ENCODE data around the gene ZNF607.
"Not testable (repeated sequence)": the region's sequence is repeated elsewhere in the genome, so short reads cannot be mapped to it uniquely, and the experiment has no call there.

Gene ZNF607

GRCh38 chr19:37719111-37719926 is at the start of gene ZNF607:
ZNF607 (minus strand) TSS chr19:37719761; CDS start chr19:37711618, 8,143 bp downstream.
- DNase-seq = peak; percentile 89
- ATAC-seq = peak; percentile 97

- DNase-seq = no peak
- no peak for ATAC-seq
These were observed 43.9 kb upstream of the ZNF607 start for GRCh38 chr19:37763488-37763887.

DNA sequence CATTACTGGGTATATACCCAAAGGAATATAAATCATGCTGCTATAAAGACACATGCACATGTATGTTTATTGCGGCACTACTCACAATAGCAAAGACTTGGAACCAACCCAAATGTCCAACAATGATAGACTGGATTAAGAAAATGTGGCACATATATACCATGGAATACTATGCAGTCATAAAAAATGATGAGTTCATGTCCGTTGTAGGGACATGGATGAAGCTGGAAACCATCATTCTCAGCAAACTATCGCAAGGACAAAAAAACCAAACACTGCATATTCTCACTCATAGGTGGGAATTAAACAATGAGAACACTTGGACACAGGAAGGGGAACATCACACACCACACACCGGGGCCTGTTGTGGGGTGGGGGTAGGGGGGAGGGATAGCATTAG is 38.1 kb upstream of the ZNF607 start:
- not testable (repeated sequence) for ATAC-seq, DNase-seq

- ATAC-seq (no peak), DNase-seq (no peak)
These were observed 18.8 kb upstream of the ZNF607 start for GRCh38 chr19:37738371-37738770.

- ATAC-seq (no peak), DNase-seq (no peak)
These were observed 5.6 kb upstream of the ZNF607 start for GRCh38 chr19:37725181-37725580.

GRCh38 chr19:37719927-37720265 is 335 bp upstream of the ZNF607 start:
- DNase-seq = no peak
- no peak for ATAC-seq

DNA sequence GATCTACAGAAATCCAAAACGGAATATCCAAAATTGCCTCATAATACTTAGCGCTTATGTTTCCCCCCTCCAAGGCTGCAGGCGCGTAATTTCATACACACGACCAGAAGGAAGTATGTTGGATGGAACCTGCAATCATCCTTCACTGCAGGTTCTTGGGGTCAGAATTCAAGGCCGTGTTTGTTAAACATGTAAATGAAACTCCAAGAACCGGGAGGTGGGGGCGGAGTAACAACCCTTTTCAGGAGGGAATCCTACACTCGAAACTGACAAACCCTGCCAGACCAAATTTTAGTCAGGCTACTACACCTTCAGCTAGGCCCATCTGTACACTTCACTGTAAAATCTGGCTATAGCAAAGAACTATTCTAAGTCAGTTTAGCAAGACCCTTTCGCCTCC is 1.3 kb downstream of the ZNF607 start:
- DNase-seq (no peak), ATAC-seq (no peak)

- no peak for DNase-seq
- ATAC-seq = no peak
These were observed 3.4 kb downstream of the ZNF607 start for GRCh38 chr19:37716140-37716539.

DNA sequence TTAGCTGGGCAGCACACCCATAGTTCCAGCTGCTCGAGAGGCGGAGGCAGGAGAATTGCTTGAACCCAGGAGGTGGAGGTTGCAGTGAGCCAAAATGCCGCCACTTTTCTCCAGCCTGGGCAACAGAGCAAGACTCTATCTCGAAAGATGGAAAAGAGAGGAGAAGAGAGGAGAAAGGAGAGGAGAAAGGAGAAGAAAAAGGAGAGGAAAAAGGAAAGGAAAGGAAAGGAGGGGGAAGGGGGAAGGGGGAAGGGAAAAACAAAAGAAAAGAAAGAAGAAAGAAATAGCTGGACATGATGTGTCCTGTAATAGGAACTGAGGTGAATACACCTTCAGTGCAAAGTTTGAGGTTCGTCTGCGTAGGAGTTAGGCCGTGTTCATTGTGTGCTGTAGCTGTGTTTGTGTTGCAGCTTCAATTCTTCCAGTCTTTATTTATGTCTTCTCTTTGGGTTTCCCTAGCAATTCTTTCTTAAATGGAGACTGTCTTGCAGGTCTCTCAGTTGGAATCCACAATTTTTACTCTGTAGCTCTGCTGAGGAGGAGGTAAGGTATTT is 13.4 kb downstream of the ZNF607 start:
- no peak for ATAC-seq
- no peak for DNase-seq

- ATAC-seq (no peak), DNase-seq (no peak)
These were observed 20.5 kb downstream of the ZNF607 start for GRCh38 chr19:37699057-37699456.

GRCh38 chr19:37698216-37698615 is 21.3 kb downstream of the ZNF607 start:
- ATAC-seq (no peak), DNase-seq (no peak)

GRCh38 chr19:37695144-37695899 is 24.2 kb downstream of the ZNF607 start:
- DNase-seq (no peak), ATAC-seq (no peak)

DNA sequence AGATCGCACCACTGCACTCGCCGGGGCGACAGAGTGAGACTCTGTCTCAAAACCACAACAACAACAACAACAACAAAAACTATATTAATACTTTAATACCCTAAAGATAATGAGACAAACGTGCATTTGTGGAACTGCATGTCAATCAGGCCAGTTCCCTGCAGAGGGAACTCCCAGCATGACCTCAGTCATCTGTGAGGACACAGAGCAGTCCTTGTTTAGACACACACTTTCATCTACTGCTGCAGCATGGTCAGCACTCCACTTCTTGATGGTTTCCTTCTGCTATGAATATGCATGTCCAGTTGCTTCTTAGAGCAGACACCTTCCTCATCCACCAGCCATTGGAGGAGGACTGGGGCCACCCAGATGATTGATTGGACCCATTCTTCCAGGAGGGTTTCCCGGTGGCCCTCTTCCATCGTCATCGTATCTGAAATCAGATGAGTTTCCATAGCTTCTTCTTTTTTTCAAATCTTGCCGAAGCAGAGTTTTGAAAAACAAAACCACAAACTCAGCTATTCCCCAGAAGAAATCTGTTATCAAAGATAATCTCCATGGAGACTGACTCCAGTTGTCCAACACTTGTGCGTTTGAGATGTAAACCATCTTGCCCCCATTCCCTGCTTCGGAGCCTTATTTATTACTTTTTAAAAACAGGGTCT is 26.5 kb downstream of the ZNF607 start:
- DNase-seq (no peak), ATAC-seq (no peak)

DNA sequence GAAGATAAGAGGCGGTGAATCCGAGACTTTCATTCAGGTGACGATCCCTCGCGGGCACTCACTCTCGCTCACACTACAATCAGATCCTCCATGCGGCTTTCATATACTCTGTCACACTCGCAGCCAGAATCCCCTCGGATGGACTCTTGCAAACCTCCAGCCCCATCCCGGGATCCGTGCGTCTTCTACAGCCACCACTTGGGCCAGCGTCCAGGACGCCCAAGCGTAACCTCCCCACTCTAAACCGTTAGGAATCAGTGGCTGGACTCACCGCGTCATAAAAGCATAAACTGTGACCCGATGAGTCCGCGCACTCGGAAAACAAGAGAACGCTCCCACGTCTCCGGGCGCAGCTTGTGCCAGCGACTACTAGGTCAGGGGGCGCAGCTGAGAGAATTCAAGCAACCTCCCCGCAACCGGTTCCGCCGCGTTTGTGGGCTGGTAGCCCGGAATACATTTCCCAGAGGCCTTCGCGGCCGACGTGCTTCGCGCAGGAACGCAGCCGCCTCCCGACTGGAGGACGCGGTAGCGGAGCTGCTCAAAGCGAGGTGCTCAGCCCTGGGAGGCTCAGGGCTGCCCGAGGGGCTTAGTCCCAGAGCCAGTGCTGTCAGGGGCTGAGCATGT is 27.6 kb downstream of the ZNF607 start:
- DNase-seq (peak; percentile 79), ATAC-seq (peak; percentile 95)

- ATAC-seq (no peak), DNase-seq (no peak)
These were observed 36.0 kb downstream of the ZNF607 start for GRCh38 chr19:37683520-37683919.

GRCh38 chr19:37669450-37669914 is 50.1 kb downstream of the ZNF607 start:
- DNase-seq (no peak), ATAC-seq (no peak)

- not testable (repeated sequence) for ATAC-seq, DNase-seq
These were observed 62.4 kb downstream of the ZNF607 start for GRCh38 chr19:37657157-37657556.

- peak; percentile 88 for DNase-seq
- ATAC-seq = peak; percentile 77
These were observed 63.7 kb downstream of the ZNF607 start for GRCh38 chr19:37655689-37656371.

- ATAC-seq = peak; percentile 88
- peak; percentile 88 for DNase-seq
These were observed 64.3 kb downstream of the ZNF607 start, which contains the start of gene ZFP30 for GRCh38 chr19:37655301-37655688. ZFP30 (minus strand) TSS chr19:37655465; CDS start chr19:37647822, 7,643 bp downstream.

DNA sequence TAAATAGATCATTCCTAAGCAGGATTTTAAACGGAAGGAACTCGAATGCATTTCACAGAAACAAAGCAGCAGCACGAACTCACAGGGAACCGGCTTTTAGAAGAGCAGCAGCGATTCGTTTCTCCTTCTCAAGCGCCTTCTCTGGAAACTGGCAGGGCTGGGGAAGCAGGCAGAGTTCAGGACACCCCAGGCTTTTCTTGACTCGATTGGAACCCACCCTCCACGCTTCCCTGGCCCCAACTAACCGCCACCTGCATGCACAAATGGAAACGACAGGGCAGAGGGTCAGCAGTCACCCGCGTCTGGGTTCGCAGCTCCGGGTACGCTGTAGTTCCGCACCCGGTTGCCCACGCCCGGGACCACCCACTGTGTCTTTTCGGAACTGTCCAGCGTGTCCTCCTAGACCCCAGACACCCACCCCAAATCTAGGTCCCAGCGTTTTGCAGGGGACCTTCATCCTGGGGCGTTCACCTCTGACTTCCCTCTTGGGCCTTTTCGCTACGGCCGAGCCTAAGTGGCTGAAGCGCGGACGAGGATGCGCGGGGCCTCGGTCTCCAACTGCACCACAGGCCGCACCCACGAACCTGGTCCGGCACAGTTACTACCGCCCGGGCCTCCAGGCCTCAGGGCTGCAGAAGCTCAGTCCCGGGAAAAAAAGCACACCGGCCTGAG is 64.8 kb downstream of the ZNF607 start:
- peak; percentile 12 for ATAC-seq

DNA sequence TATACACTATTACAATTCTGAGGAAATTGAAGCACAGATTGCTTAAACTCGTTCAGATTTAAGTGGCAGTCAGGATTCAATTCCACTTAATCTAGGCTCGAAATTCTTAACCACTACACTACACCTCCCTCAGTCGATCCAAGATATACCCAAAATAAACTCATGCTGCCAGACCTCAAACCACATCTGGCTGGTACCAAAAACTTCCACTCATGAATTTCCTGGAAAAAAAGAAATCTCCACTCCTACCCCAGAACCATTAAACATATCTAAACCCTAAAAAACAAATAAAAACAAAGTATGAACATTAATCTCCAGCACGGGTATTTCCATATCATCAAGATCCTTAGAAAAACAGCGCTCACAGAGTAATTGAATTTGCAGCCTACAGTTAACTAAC is 65.4 kb downstream of the ZNF607 start:
- DNase-seq = no peak

More for the DNA sequence above, 64.8 kb downstream of the ZNF607 start:
- peak; percentile 49 for DNase-seq

More for the DNA sequence above, 65.4 kb downstream of the ZNF607 start:
- no peak for ATAC-seq

Measured in stimulated activated naive CD8-positive, alpha-beta T cell treated with anti-CD3 and anti-CD28 coated beads, Interleukin-15, Interleukin-2, amounts not matched to agents 100 U/mL and 50 U/mL, for 24 hours (primary cell).